HFFc6 (cell line): Measurements from ENCODE around the gene CLTB. TPM values are rescaled to one million over a fixed set of nuclear protein-coding genes. Genes with fewer than 3 reads are reported as not detected.
A peak's percentile ranks its signal among the peaks of the same experiment; 100 is the strongest.

Source experiments
- DNase-seq: peaks from one replicate; pipeline ENCODE4 v3.0.0-alpha.2; 2018
- H3K27ac Mint-ChIP-seq: 2 replicates; pipeline ENCODE4 v1.8.0; 2020; ENCODE audit warnings: mild to moderate bottlenecking, mixed read lengths
- H3K27me3 Mint-ChIP-seq: 2 replicates; pipeline ENCODE4 v1.8.0; 2021; ENCODE audit warnings: mild to moderate bottlenecking, moderate library complexity, mixed read lengths; ENCODE audit not compliant: insufficient read depth
- H3K36me3 Mint-ChIP-seq: 2 replicates; pipeline ENCODE4 v1.8.0; 2021; ENCODE audit warnings: low read depth, mixed read lengths
- H3K4me1 Mint-ChIP-seq: 2 replicates; pipeline ENCODE4 v1.8.0; 2020; ENCODE audit warnings: low read depth, mixed read lengths
- H3K4me3 Mint-ChIP-seq: 2 replicates; pipeline ENCODE4 v1.8.0; 2020; ENCODE audit warnings: mild to moderate bottlenecking, moderate library complexity, mixed read lengths
- H3K9me3 Mint-ChIP-seq: 2 replicates; pipeline ENCODE4 v1.8.0; 2020; ENCODE audit warnings: mild to moderate bottlenecking, mixed read lengths
- CTCF ChIP-seq: fragments of 200-600 bp; sonication (generic); IDR thresholded peaks from 2 replicates; pipeline ENCODE4 v1.5.0; 2021; ENCODE audit warnings: antibody characterized with exemption, mild to moderate bottlenecking
- total RNA-seq, 6 experiments: library from RNA; stranded (reverse); fragmentation: NEBNext Ultra II Directional; extraction: Animal tissue kit (Norgen Biotek cat#: 25700); gene quantifications; 2 replicates in 1 of 6; 3 replicates in 5 of 6; pipeline ENCODE4 v1.2.3, GENCODE V29; 2021

CLTB gene
- total RNA-seq, 6 experiments from 2014 or later, result 178 to 226 (median 202) TPM

GRCh38 chr5:176384366-176384930, 31.9 kb downstream of the CLTB start:
- no peak overlapping the region for H3K4me3 Mint-ChIP-seq

GRCh38 chr5:176383961-176384360, 32.4 kb downstream of the CLTB start:
- Mint-ChIP-seq H3K27me3 (peaks cover 3% of the 10 kb centered on the region), H3K36me3 (peaks cover 36% of the 10 kb centered on the region), H3K27ac (0 out of 2 replicates have a peak overlapping the region, but pooled peaks have one; percentile 26), H3K4me3 (no peak overlapping the region), H3K4me1 (peaks cover 22% of the 10 kb centered on the region), H3K9me3 (no peaks in the 10 kb centered on the region)
- TF ChIP-seq CTCF, result no peak
- no peak for DNase-seq

More at GRCh38 chr5:176384366-176384930, 31.9 kb downstream of the CLTB start:
- Mint-ChIP-seq H3K27me3 (peaks cover 3% of the 10 kb centered on the region), H3K27ac (0 out of 2 replicates have a peak overlapping the region, but pooled peaks have one; percentile 26), H3K36me3 (peaks cover 37% of the 10 kb centered on the region), H3K4me1 (peaks cover 25% of the 10 kb centered on the region), H3K9me3 (no peaks in the 10 kb centered on the region)
- no peak for TF ChIP-seq CTCF
- DNase-seq, result no peak

GRCh38 chr5:176383248-176383905, 33.0 kb downstream of the CLTB start:
- peaks cover 22% of the 10 kb centered on the region for H3K4me1 Mint-ChIP-seq
- no peak overlapping the region for H3K4me3 Mint-ChIP-seq
- H3K36me3 Mint-ChIP-seq, result peaks cover 36% of the 10 kb centered on the region
- no peaks in the 10 kb centered on the region for H3K9me3 Mint-ChIP-seq
- no peak overlapping the region for H3K27ac Mint-ChIP-seq
- no peak for DNase-seq
- H3K27me3 Mint-ChIP-seq, result no peaks in the 10 kb centered on the region; the same call in none of the 2 replicates
- TF ChIP-seq CTCF, result no peak

GRCh38 chr5:176382721-176383120, 33.6 kb downstream of the CLTB start:
- Mint-ChIP-seq H3K36me3 (peaks cover 33% of the 10 kb centered on the region), H3K4me1 (peaks cover 22% of the 10 kb centered on the region), H3K4me3 (no peak overlapping the region), H3K27me3 (no peaks in the 10 kb centered on the region; the same call in none of the 2 replicates), H3K9me3 (no peaks in the 10 kb centered on the region), H3K27ac (no peak overlapping the region)
- no peak for TF ChIP-seq CTCF
- no peak for DNase-seq

DNA sequence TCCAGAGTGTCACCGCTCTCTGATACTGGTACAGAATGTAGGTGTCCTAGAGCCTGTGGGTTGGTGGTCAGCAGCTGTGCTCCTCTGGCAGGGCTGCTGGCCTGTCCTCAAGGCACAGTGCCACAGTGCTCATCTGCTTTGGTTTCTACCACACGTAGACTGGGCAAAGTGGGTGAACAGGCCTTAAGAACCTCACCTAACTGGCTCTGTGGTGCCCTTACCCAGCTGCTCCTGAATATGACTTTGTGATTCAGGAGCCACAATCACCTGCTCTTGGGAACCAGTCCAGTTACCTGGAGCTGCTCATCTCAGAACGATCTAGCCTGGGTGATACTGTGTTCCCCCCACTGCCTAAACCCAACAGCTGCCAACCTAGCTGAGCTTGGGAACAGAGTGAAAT, 34.4 kb downstream of the CLTB start:
- Mint-ChIP-seq H3K4me3 (no peak overlapping the region), H3K27ac (no peak overlapping the region), H3K9me3 (no peaks in the 10 kb centered on the region), H3K4me1 (peaks cover 16% of the 10 kb centered on the region), H3K27me3 (no peaks in the 10 kb centered on the region; the same call in none of the 2 replicates), H3K36me3 (peaks cover 25% of the 10 kb centered on the region)
- TF ChIP-seq CTCF, result no peak
- no peak for DNase-seq
